ENCODE measurements around the gene RAB40C.

Gene RAB40C, protein sequence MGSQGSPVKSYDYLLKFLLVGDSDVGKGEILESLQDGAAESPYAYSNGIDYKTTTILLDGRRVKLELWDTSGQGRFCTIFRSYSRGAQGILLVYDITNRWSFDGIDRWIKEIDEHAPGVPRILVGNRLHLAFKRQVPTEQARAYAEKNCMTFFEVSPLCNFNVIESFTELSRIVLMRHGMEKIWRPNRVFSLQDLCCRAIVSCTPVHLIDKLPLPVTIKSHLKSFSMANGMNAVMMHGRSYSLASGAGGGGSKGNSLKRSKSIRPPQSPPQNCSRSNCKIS

DNA sequence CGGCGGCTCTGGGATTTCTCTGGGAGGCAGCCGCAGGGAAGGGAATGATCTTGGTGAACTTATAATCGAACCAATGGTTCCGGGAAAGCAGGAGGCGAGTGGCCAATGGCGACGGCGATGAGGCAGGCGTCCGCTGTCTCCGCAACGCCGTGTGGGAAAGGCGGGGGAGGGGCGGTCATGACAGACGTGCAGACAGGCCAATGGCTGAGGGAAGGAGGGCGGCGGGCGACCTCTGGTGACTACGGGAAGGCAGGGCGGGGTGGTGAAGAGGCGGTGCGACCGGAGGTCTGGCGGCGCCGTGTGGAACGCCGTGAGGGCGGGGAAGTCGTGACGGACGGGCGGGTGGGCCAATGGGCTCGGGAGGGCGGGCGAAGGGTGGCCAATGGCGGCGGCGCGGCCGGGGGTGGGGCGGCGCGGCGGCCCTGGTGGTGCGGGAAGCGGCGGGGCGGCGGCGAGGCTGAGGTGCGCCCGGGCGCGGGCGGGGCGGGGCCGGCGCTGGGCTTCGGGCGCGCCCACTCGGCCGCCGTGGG lies at the start of gene RAB40C:
Gene RAB40C, plus strand, starts transcription at position 409 of the 530 bp plus-strand sequence. CDS start 226 bp downstream, outside the sequence.
- DNase-seq (ENCODE audit: low spot score) = peak; percentile 98

- no peak for DNase-seq (ENCODE audit: low spot score)
Measured at GRCh38 chr16:540645-541340, 49.1 kb upstream of the RAB40C start.

- no peak for DNase-seq (ENCODE audit: low spot score)
Measured at GRCh38 chr16:543301-544164, 46.3 kb upstream of the RAB40C start.

- no peak for DNase-seq (ENCODE audit: low spot score)
Measured at GRCh38 chr16:544517-544916, 45.3 kb upstream of the RAB40C start.

DNA sequence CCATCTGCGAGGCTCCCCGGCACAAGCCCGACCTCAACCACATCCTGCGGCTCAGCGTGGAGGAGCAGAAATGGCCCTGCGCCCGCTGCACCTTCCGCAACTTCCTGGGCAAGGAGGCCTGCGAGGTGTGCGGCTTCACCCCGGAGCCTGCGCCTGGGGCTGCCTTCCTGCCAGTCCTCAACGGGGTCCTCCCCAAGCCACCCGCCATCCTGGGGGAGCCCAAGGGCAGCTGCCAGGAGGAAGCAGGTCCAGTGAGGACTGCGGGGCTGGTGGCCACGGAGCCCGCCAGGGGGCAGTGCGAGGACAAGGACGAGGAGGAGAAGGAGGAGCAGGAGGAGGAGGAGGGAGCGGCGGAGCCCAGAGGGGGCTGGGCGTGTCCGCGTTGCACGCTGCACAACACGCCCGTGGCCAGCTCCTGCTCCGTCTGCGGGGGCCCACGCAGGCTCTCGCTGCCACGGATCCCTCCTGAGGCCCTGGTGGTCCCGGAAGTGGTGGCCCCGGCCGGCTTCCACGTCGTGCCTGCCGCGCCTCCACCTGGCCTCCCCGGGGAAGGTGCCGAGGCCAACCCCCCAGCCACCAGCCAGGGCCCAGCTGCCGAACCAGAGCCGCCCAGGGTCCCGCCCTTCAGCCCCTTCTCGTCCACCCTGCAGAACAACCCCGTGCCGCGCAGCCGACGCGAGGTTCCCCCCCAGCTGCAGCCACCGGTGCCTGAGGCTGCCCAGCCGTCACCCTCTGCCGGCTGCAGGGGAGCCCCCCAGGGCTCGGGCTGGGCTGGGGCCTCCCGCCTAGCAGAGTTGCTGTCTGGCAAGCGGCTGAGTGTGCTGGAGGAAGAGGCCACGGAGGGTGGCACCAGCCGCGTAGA lies 42.7 kb upstream of the RAB40C start:
- DNase-seq (ENCODE audit: low spot score) = no peak

DNA sequence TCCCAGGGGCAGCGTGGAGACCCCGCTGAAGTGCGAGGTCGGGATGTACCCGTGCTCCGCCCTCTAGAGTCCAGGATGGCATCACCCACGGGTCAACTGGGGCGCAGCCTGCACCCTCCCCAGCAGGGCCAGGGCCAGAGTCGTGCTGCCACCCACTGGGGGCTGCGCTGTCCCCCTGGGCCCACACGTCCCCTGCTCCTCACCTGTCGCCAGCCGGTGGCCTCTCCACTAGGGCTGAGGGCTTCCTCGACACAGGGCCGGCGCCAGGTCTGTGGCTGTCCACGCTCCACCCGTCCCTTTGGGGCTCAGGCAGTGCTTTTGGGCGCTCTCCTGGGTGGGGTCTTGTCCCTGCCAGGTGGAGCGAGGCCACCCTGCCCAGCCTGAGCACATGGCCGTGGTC lies 41.3 kb upstream of the RAB40C start:
- DNase-seq (ENCODE audit: low spot score) = no peak

DNA sequence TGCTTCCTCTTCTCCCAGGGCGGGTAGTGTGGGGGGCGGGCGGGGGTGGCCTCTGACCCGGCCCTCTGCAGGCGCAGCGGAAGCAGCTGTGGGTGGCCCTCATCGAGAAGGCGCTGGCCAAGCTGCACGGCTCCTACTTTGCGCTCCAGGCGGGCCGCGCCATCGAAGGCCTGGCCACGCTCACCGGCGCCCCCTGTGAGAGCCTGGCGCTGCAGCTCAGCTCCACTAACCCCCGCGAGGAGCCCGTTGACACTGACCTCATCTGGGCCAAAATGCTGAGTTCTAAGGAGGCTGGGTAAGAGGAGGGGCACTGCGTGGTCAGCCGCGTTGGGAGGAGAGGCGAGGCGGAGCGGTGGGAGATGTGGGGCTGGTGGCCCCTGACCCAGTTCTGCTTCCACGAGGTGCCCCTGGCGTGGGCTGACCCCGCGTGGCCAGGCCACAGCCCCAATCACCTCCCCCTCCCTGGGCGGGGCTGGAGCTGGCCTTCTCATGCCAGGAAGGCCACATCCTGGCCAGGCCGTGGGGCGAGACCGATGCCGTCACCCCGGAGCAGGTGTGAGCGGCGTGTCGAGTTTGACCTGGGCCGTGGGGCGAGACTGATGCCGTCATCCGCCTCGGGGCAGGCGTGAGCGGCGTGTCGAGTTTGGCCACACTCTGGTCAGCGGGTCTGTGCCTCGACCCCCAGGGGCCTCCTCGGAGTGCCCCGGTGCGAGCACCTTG lies 40.2 kb upstream of the RAB40C start:
- no peak for DNase-seq (ENCODE audit: low spot score)

GRCh38 chr16:551210-551609 lies 38.7 kb upstream of the RAB40C start:
- no peak for DNase-seq (ENCODE audit: low spot score)

- DNase-seq (ENCODE audit: low spot score) = no peak
Measured at GRCh38 chr16:552171-552570, 37.7 kb upstream of the RAB40C start.

DNA sequence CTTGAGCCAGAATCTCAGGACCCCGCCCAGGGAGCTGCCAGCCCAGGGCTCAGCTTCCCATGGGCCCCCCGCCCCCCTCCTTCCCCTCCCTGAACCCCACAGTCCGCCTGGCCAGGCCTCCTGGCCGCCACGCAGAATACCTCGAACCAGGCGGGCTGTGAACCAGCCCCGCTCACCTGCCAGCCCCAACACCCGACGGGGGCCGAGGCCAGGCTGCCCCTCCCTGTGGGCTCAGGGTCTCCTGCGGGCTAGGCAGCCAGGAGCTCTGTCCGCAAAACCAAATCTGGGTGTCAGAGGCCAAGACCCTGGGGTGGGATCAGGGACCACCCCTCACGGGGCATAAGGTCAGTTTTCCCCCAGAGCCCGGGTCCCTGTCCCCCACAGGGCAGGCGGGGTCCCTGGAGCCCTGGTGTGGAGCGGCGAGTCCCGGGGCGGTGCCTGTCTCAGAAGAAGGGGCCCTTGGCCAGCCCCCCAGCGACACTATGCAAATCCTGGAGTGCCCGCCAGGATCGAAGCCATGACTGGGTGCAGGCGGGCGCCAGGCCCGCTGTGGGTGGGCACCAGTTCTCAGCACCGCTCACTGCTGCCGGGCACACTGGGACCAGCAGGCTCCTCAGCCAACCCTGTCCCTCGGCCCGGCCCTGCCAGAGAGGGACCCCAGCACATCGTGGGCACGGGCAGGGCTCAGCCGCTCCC lies 36.1 kb upstream of the RAB40C start:
- no peak for DNase-seq (ENCODE audit: low spot score)

- DNase-seq (ENCODE audit: low spot score) = no peak
Measured at GRCh38 chr16:554297-554621, 35.6 kb upstream of the RAB40C start.

GRCh38 chr16:554640-555365 lies 35.1 kb upstream of the RAB40C start:
- no peak for DNase-seq (ENCODE audit: low spot score)

DNA sequence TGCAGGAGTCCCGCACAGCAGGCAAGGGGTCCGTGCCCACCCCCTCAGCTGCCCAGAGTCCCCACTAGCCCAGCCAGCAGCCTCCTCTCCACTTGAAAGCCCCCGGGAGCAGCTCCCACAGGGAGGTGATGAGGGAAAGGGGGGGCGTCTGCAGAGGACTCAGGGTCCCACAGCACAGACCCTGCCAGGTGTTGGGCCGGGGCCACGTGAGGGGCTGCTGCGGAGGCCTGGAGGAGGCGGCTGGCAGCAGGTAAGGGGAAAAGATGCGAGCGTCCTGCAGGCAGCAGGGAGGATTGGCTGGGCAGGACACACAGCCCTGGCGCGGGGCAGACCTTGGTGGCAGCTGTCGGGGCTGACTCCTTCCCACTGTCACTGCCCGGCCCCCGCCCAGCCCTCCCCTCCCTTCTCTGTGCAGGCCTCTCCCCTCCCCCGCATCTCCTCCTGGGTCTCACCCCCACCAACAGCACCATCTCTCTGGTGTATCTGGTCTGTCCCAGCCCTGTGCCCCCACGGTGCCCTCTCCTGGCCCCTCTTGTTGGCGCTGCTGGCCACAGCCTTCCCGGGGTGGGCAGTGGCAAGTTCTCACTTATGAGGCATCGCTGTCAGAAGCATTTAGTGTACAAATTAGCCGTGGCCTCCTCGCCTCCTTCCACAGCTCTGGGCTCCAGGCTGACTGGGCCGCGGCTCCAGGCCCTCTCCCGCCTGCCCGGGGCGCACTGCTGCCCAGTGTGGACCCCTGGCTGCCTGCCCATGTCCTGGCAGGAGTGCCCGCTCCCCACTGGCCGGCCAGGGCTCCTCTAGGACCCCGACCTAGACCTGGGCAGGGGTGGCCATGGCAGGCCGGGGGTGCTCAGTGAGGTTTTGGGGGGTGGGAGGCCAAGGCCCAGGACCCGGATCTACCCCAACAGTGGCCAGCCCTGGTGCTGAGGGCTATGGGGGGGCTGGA lies 34.1 kb upstream of the RAB40C start:
- DNase-seq (ENCODE audit: low spot score) = no peak

DNA sequence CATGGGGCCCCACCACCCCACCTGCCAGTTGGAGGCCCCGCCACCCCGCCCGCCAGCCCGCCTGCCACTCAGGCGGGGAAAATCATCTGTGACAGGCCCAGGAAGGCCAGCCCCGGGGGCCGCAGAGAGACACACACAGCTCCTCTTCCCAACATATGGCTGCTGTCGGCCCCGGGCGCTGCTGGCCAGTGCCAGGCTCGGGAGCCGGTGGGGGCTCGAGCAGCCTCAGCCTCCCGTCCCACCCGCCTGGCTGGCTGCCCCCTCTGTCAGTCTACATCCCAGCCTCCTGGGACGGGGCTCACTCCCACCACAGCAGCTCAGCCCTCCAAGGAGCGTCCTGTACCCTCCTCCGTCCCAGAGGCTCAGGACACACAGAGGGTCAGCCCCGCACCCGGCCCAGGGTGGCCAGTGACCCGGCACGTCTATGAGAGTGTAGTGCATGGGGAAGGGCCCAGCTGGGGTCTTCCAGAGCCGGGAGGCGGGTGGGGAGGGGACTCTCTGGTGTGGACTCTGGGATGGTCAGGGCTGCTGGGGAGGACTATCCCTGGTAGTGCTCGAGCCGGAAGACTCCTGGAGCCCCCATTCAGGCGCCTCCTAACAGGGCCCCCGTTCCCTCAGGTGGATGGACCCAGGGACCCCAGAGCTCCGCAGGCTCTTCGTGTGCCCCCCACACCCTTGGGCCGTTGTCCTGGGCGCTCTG lies 33.2 kb upstream of the RAB40C start:
- no peak for DNase-seq (ENCODE audit: low spot score)

- DNase-seq (ENCODE audit: low spot score) = no peak
Measured at GRCh38 chr16:557463-558297, 32.2 kb upstream of the RAB40C start.

DNA sequence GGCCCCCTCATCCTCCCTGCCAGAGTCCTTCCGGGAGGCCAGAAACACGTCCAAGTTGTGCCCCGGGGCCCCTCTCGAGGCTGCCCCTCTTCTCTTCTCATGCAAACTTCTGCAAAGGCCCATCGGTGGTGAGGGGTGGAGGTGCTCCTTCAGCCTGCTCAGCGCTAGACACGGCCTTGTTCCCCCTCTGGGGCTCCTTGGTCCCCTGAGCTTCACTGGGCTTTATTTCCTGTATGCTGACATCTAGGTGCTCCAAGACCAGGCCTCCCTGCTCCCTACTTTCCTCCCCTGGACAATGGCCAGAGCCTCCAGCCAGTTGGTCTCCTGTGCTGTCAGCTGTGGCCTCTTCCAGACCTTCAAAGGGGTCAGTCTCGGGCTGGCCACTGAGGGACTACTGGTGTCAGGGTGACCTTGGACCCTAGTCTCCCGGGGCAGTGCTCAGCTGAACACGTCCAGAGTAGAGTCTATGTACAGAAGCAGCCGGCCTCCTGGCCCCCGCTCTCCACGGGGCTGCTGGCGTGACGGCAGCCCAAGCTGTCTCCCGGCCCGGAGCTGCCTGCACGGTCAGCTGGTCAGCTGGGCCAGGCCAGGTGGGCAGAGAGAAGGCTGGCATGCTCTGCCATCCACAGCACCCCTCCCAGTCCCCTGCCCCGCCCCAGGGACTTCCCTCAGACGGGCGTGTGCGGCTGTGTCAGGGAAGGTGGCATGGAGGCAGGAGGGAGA lies 31.4 kb upstream of the RAB40C start:
- no peak for DNase-seq (ENCODE audit: low spot score)
